SJCRH30 (cell line): Measurements from ENCODE around the gene SNX8. TPM values are rescaled to one million over a fixed set of nuclear protein-coding genes. Genes with fewer than 3 reads are reported as not detected.
"Not testable (repeated sequence)": the region's sequence is repeated elsewhere in the genome, so short reads cannot be mapped to it uniquely, and the experiment has no call there.

Source experiments
- DNase-seq, 2 experiments: peaks; one replicate each; pipeline ENCODE4 v3.0.0-alpha.2; 2015 to 2020
- H3K27ac ChIP-seq: fragments of 250-450 bp; sonication (Bioruptor Pico); 2 replicates; pipeline ENCODE4 v1.5.1; 2020; ENCODE audit warnings: mild to moderate bottlenecking, moderate library complexity
- H3K27me3 ChIP-seq: fragments of 250-450 bp; sonication (Bioruptor Pico); 2 replicates; pipeline ENCODE4 v1.5.1; 2020; ENCODE audit warnings: mild to moderate bottlenecking, moderate library complexity
- H3K36me3 ChIP-seq: fragments of 250-450 bp; sonication (Bioruptor Pico); 2 replicates; pipeline ENCODE4 v1.5.1; 2020; ENCODE audit warnings: mild to moderate bottlenecking, moderate library complexity
- H3K4me1 ChIP-seq: fragments of 250-450 bp; sonication (Bioruptor Pico); 2 replicates; pipeline ENCODE4 v1.5.1; 2020; ENCODE audit warnings: mild to moderate bottlenecking, moderate library complexity
- H3K4me3 ChIP-seq: fragments of 250-450 bp; sonication (Bioruptor Pico); 2 replicates; pipeline ENCODE4 v1.5.1; 2020; ENCODE audit warnings: mild to moderate bottlenecking, moderate library complexity
- H3K9me3 ChIP-seq: fragments of 250-450 bp; sonication (Bioruptor Pico); replicated peaks from 2 replicates; pipeline ENCODE4 v1.5.1; 2020; ENCODE audit warnings: mild to moderate bottlenecking, moderate library complexity
- total RNA-seq: library from RNA; depleted of rRNA; stranded (reverse); fragments of >200 nt; shearing (Covaris generic); gene quantifications from 2 replicates; pipeline ENCODE4 v1.2.3, GENCODE V29; 2014

SNX8 gene
- total RNA-seq, 1 experiment from 2014 or later = 18.0 TPM

GRCh38 chr7:2312267-2312929, 1.8 kb downstream of the SNX8 start:
- H3K4me1 ChIP-seq = no peaks in the 10 kb centered on the region
- no peaks in the 10 kb centered on the region; the same call in 1 of the 2 replicates for H3K36me3 ChIP-seq
- no peaks in the 10 kb centered on the region for H3K27me3 ChIP-seq
- H3K9me3 ChIP-seq = no peaks in the 10 kb centered on the region
- no peak overlapping the region for H3K4me3 ChIP-seq
- H3K27ac ChIP-seq = no peak overlapping the region
- no peak for DNase-seq

GRCh38 chr7:2309889-2310331, 4.3 kb downstream of the SNX8 start:
- no peaks in the 10 kb centered on the region for H3K9me3 ChIP-seq
- DNase-seq = peak in 1 of 2 experiments; percentile 21
- H3K27me3 ChIP-seq = no peaks in the 10 kb centered on the region
- H3K27ac ChIP-seq = peak overlapping the region; percentile 1; the same call in 1 of the 2 replicates
- H3K4me1 ChIP-seq = no peaks in the 10 kb centered on the region
- H3K36me3 ChIP-seq = no peaks in the 10 kb centered on the region; the same call in 1 of the 2 replicates
- H3K4me3 ChIP-seq = no peak overlapping the region

- no peaks in the 10 kb centered on the region; the same call in 1 of the 2 replicates for H3K36me3 ChIP-seq
- no peaks in the 10 kb centered on the region for H3K4me1 ChIP-seq
- H3K27ac ChIP-seq = no peak overlapping the region
- no peak overlapping the region for H3K4me3 ChIP-seq
- no peaks in the 10 kb centered on the region for H3K27me3 ChIP-seq
- H3K9me3 ChIP-seq = no peaks in the 10 kb centered on the region
- DNase-seq = no peak
Measured at GRCh38 chr7:2307690-2308107, 6.5 kb downstream of the SNX8 start.

- Histone ChIP-seq H3K27ac (no peak overlapping the region), H3K4me3 (no peak overlapping the region), H3K9me3 (no peaks in the 10 kb centered on the region), H3K27me3 (no peaks in the 10 kb centered on the region), H3K4me1 (no peaks in the 10 kb centered on the region), H3K36me3 (no peaks in the 10 kb centered on the region; the same call in 1 of the 2 replicates)
- no peak for DNase-seq
Measured at GRCh38 chr7:2306688-2307087, 7.6 kb downstream of the SNX8 start.

GRCh38 chr7:2305258-2305657, 9.0 kb downstream of the SNX8 start:
- DNase-seq, H3K4me3 ChIP-seq, H3K27me3 ChIP-seq, H3K9me3 ChIP-seq, H3K27ac ChIP-seq, H3K36me3 ChIP-seq, H3K4me1 ChIP-seq: not testable (repeated sequence)

- H3K27me3 ChIP-seq, DNase-seq, H3K4me1 ChIP-seq, H3K36me3 ChIP-seq, H3K27ac ChIP-seq, H3K4me3 ChIP-seq, H3K9me3 ChIP-seq: not testable (repeated sequence)
Measured at GRCh38 chr7:2303520-2303919, 10.7 kb downstream of the SNX8 start.

- not testable (repeated sequence) for H3K36me3 ChIP-seq, H3K4me3 ChIP-seq, H3K27me3 ChIP-seq, H3K4me1 ChIP-seq, H3K27ac ChIP-seq, DNase-seq, H3K9me3 ChIP-seq
Measured at GRCh38 chr7:2302743-2303397, 11.4 kb downstream of the SNX8 start.

- Histone ChIP-seq H3K4me1 (no peaks in the 10 kb centered on the region; the same call in 1 of the 2 replicates), H3K4me3 (no peak overlapping the region), H3K27ac (no peak overlapping the region), H3K27me3 (no peaks in the 10 kb centered on the region), H3K9me3 (no peaks in the 10 kb centered on the region), H3K36me3 (no peaks in the 10 kb centered on the region)
- DNase-seq = no peak
Measured at GRCh38 chr7:2301511-2301863, 12.8 kb downstream of the SNX8 start.

- Histone ChIP-seq H3K4me1 (peaks cover 4% of the 10 kb centered on the region; the same call in 1 of the 2 replicates), H3K9me3 (no peaks in the 10 kb centered on the region), H3K27me3 (no peaks in the 10 kb centered on the region), H3K27ac (no peak overlapping the region), H3K36me3 (no peaks in the 10 kb centered on the region), H3K4me3 (no peak overlapping the region)
- no peak for DNase-seq
Measured at GRCh38 chr7:2299870-2300512, 14.2 kb downstream of the SNX8 start.

GRCh38 chr7:2299131-2299829, 15.0 kb downstream of the SNX8 start:
- H3K4me3 ChIP-seq = peak overlapping the region; percentile 7; the same call in 1 of the 2 replicates
- no peak overlapping the region for H3K27ac ChIP-seq
- DNase-seq = peak in 1 of 2 experiments; percentile 38

GRCh38 chr7:2296832-2297231, 17.4 kb downstream of the SNX8 start:
- DNase-seq = no peak
- H3K36me3 ChIP-seq = no peaks in the 10 kb centered on the region
- peaks cover 4% of the 10 kb centered on the region; the same call in 1 of the 2 replicates for H3K4me1 ChIP-seq
- H3K9me3 ChIP-seq = no peaks in the 10 kb centered on the region
- H3K27ac ChIP-seq = no peak overlapping the region
- H3K27me3 ChIP-seq = no peaks in the 10 kb centered on the region
- no peak overlapping the region for H3K4me3 ChIP-seq

More at GRCh38 chr7:2299131-2299829, 15.0 kb downstream of the SNX8 start:
- no peaks in the 10 kb centered on the region for H3K27me3 ChIP-seq
- H3K9me3 ChIP-seq = no peaks in the 10 kb centered on the region
- H3K36me3 ChIP-seq = no peaks in the 10 kb centered on the region
- H3K4me1 ChIP-seq = peaks cover 4% of the 10 kb centered on the region; the same call in 1 of the 2 replicates

GRCh38 chr7:2295936-2296620, 18.2 kb downstream of the SNX8 start:
- H3K36me3 ChIP-seq = no peaks in the 10 kb centered on the region
- H3K27me3 ChIP-seq = no peaks in the 10 kb centered on the region
- no peak overlapping the region for H3K27ac ChIP-seq
- H3K9me3 ChIP-seq = no peaks in the 10 kb centered on the region
- H3K4me3 ChIP-seq = no peak overlapping the region
- H3K4me1 ChIP-seq = peaks cover 4% of the 10 kb centered on the region; the same call in 1 of the 2 replicates
- no peak for DNase-seq

GRCh38 chr7:2290877-2291276, 23.4 kb downstream of the SNX8 start:
- no peaks in the 10 kb centered on the region for H3K9me3 ChIP-seq
- H3K27me3 ChIP-seq = no peaks in the 10 kb centered on the region
- DNase-seq = no peak
- peaks cover under 1% of the 10 kb centered on the region; the same call in 1 of the 2 replicates for H3K4me1 ChIP-seq
- H3K4me3 ChIP-seq = no peak overlapping the region
- no peaks in the 10 kb centered on the region for H3K36me3 ChIP-seq
- H3K27ac ChIP-seq = no peak overlapping the region

- Histone ChIP-seq H3K36me3 (no peaks in the 10 kb centered on the region), H3K27ac (no peak overlapping the region), H3K4me1 (no peaks in the 10 kb centered on the region), H3K9me3 (no peaks in the 10 kb centered on the region), H3K27me3 (no peaks in the 10 kb centered on the region), H3K4me3 (no peak overlapping the region)
- no peak for DNase-seq
Measured at GRCh38 chr7:2289621-2290020, 24.6 kb downstream of the SNX8 start.
